Measurements from ENCODE around the gene SHC4.
"Not testable (repeated sequence)": the region's sequence is repeated elsewhere in the genome, so short reads cannot be mapped to it uniquely, and the experiment has no call there.

The SHC4 gene

GRCh38 chr15:48916721-48917120 lies 47.0 kb downstream of the SHC4 start:
- FAIRE-seq = no peak

DNA sequence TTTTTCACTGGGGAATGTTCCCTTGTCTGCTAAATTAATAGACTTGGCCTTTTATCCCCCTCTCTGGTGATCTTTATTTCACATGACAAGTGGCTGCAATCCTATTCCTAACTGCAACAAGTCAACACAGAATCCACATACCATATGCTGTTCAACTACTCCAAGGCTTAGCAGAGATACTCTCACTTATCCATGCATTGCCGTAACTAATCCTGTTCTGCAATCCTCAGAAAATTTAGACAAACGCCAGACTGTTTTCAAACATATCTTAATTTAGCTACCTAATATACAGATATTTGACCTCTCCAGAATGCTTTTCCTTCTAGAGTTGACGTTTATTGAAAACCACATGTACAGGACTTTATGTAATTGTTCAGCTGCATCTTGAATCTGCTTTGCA lies 47.9 kb downstream of the SHC4 start:
- FAIRE-seq = no peak

- FAIRE-seq = no peak
Measured at GRCh38 chr15:48914717-48915116, 49.0 kb downstream of the SHC4 start.

GRCh38 chr15:48913141-48913540 lies 50.6 kb downstream of the SHC4 start:
- FAIRE-seq = no peak

GRCh38 chr15:48910554-48910953 lies 53.2 kb downstream of the SHC4 start:
- not testable (repeated sequence) for FAIRE-seq

DNA sequence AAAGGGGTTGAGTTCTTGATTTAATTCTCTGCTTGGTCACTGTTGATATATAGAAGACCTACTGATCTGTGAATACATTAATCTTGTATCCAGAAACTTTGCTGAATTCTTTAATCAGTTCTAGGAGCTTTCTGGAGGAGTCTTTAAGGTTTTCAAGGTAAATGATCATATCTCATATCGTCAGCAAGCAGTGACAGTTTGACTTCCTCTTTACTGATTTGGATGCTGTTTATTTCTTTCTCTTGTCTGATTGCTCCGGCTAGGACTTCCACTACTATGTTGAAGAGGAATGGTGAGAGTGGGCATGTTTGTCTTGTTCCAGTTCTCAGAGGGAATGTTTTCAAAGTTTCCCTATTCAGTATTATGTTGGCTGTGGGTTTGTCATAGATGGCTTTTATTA lies 54.4 kb downstream of the SHC4 start:
- FAIRE-seq = not testable (repeated sequence)

DNA sequence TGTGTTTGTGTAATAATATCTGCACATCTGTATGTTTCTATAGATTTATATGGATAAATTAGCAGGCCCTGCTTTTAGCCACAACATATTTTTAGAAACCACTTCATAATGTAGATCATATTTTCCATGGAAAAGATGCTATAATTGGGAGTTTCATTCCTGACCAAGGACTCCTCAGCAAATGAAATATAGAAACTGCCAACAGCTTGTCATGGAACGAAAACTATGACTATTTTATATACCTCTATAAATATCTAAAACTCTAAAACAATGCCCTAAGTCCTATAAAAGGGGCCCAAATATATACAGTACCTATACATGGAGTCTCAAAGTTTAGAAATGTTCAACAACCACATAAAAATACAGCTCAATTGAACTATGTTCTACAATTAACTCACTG lies 57.9 kb downstream of the SHC4 start:
- FAIRE-seq = no peak

- FAIRE-seq = no peak
Measured at GRCh38 chr15:48905216-48905615, 58.5 kb downstream of the SHC4 start.

- no peak for FAIRE-seq
Measured at GRCh38 chr15:48904758-48905157, 59.0 kb downstream of the SHC4 start.

DNA sequence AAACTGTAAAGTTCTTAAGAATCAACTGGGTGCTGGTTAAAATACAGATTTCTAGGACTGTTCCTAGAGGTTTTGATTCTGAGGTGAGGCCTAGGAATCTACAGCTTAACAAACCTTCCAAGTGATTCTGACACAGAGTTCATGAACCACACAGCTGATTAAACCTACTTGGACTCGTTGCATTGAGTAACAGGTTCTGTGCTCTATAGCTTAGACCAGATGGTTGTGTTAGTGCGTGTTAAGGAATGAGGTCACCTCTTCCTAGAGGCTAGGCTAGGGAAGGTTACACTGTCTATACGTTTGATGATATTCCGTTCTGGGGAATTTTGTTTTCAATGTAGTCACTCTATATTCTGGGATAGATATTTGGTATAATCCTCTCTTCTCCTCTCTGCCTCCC lies 63.9 kb downstream of the SHC4 start:
- FAIRE-seq = no peak

DNA sequence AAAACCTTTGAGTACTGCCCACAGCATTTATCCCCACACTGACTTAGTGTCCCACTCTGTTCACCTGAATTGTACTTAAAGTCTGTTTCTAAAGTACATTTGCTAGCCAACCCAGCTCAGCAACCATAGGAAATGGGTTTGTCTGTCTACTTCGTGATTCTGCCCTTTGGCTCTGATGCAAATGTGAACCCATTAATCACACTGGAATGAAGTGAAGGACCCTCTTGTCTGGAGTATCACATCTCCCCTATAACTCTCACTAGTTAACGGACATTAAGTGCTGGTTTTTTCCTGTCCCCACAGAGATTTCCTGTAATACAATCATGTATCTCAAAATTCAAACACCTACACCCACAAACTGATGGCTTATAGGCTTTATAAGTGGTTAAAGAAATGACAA lies 65.3 kb downstream of the SHC4 start:
- no peak for FAIRE-seq

- no peak for FAIRE-seq
Measured at GRCh38 chr15:48898032-48898431, 65.7 kb downstream of the SHC4 start.

DNA sequence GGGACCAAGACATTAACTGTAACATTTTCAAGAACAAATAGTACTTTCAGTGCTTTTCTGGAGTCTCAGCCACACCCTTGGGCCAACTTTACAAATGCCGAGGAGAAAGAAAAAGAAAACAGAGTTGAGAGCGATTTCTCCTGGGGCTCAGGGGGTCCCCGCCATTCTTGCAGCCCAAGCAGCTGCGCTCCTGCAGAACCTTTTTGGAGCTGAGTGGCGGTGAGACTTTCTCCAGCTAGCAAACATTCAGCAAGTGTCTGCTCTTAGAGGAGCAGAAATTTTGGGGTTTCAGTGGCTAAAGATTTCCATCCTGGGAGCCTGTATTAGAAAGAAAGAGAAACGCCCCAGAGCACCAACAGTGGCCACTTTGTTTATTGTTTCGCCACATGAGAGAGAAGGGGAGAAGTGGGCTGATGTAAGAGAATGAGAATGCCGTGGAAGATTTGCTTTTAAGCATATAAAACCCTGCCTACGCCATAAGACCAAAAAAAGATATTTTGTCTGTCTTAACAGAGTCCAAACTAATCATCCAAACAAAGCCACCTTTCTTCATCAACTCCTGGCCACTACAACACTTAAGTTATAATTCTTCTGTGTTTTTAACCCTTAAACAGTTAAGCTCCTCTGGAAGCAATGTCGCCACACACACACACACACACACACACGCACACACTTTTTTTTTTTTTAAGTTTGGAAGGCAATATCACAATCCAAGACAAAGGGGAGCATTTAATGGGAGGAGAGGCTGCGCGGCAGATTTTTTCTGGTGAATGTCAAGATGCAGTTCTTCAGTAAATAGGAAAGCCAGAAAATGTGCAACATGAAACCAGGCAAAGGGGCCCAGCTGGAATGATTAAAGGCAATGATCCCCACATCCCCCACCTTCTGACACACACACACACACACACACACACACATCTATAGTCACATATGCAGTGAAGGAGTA lies 66.6 kb downstream of the SHC4 start:
- FAIRE-seq = no peak

DNA sequence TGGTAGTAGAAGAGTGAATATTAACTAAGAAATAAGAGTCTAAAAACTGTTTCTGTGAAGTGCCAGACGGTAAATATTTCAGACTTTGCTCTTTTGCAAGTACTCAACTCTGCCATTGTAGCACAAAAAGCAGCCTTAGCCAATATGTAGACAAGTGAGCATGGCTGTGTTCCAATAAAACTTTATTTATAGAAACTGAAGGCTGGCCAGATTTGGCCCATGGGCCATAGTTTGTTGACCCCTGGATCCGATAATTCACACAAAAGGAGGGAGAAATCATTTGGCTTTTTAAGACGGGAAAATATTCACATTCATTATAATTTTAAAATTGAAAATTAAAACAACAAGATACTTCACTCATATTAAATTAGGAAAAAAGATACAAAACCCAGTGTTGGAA lies 70.4 kb downstream of the SHC4 start:
- no peak for FAIRE-seq

DNA sequence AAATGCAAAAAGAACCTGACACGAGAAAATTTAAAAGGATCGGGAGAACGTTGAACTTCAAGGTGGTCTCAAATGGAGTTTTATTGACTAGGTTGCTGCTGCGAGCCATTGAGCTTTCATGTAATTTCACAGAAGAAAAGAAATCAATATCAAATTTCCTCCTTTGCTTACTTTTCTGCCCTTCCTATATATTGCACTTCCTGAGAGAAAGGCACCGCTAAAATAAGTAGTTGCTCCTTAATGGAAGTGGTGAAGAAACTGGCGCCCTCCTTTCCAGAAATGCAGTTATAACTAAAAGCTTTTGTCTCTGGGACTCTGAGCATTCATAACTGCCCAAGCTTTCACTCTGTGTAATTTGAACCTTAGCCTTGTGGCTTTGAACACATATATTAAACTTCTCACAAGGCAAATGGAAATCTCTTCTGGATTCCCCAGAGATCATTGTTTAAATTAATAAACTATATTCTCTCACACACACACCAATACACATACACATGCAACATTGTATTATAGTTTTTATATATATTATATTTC lies 72.4 kb downstream of the SHC4 start:
- no peak for FAIRE-seq

DNA sequence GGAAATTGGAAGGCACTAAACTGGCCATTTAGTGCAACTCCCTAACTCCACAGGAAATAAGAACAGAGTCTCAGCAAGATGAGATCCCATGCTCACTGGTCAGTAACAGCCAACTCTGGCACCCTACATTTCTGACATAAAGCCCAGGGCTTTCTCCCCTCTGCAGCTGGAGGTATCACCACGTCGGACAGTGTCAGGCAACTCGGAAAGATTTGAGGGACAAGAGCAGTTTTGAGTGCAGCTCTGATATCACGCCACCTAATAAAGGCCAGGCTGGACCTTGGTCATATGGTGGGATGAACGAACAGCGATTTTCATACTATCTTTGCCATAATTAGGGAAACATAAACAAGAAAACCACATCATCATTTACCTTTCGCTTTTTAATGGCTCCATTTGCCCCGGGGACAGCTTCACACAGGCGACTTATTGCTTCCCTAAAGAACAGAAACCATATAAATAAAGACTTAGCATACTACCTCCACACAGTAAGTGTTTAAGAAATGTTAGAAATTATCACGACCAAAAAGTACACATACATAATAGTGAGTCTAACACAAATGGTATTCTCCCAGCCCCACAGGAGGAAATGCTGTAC lies 73.2 kb downstream of the SHC4 start:
- FAIRE-seq = no peak

DNA sequence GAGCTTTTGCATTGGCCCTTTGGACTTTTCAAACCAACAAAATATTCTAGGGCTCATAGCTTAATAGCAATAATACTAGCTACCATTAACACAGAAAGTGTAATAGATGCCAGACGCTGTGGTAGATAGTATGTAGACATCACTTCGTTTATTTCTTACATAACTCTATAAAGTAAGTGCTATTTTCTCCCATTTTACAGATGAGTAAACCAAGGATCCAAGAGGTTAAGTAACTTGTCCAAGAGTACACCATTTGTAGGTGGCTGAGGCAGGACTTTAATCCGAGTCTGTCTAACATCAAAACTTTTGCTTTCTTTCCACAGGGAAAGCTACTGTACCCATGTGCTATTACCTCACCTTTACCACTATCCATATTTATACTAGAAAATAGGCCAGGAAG lies 73.8 kb downstream of the SHC4 start:
- no peak for FAIRE-seq

- no peak for FAIRE-seq
Measured at GRCh38 chr15:48888836-48889235, 74.9 kb downstream of the SHC4 start.

- FAIRE-seq = no peak
Measured at GRCh38 chr15:48888191-48888590, 75.5 kb downstream of the SHC4 start.

DNA sequence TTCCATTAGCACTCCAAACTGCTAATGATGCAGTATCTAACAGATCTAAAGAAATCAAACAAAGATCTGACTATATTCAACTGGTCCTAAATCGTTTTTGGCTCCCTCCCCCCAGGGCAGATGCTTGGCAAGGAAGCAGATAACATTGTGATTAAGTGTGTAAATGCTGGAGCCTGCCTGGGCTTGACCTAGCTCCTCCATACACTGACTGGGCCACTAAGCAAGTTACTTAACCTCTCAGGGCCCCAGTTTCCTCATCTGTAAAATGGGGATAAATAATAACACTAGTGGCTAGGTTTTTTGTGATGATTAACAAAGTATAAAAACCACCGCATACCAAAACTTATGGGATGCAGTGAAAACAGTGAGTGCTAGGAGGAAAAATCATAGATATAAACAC lies 76.6 kb downstream of the SHC4 start:
- no peak for FAIRE-seq

DNA sequence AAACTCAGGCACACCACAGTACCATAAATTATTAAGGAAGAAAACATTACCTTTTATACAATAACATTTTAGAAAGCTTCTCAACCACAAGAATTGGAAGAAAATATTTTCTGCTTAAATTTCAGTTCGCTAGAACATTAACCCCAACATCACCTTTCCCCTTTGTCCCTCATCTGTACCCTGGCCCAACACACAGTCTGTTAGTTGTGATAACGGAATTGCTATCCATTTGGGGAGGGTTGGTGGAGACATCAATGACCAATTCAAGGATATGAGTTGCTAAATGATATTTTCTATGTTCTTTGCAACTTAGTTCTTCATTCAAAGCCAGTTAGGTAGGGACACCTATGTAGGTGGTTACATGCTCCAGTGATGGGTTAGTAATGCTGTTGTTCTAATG lies 80.0 kb downstream of the SHC4 start:
- FAIRE-seq = no peak

GRCh38 chr15:48880070-48880634 lies 83.6 kb downstream of the SHC4 start:
- no peak for FAIRE-seq

DNA sequence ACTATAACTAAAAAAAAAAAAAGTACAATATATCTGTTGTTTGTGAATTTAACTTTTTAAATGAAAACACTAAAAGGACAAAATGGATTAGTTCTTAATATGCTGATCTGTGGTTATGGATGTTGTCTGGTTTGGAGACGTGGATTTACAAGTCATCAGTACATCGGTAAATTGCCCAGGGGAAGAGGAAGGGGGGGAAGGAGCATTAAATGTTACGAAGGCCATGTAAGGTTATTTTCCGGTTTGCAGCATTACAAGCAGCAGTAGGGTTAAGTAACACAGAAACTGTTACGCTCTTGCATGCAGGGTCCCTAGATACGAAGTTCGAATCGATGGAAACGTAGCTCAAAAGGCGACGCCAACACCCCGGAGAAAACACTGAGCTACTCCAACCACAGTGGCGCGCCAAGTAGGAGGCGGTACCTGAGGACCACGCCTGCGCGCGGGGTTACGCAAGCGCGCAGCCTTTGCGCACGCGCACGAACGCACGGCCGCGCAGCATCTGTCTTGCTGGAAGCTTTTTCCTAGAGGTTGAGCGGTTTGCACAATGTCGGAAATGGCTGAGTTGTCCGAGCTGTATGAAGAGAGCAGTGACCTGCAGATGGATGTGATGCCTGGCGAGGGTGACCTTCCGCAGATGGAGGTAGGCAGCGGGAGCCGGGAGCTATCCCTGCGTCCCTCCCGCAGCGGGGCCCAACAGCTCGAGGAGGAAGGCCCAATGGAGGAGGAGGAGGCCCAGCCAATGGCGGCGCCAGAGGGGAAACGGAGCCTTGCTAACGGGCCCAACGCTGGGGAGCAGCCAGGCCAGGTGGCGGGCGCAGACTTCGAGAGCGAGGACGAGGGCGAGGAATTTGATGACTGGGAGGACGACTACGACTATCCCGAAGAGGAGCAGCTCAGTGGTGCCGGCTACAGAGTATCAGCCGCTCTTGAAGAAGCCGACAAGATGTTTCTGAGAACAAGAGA lies 85.8 kb downstream of the SHC4 start, which contains the start of gene EID1:
Gene EID1 (plus strand): TSS at position 505 of the 966 bp plus-strand sequence. CDS start 43 bp downstream, at position 548.
- peak; percentile 91 for FAIRE-seq
